Activated CD8-positive, alpha-beta memory T cell treated with anti-CD3 and anti-CD28 coated beads for 24 hours (primary cell): ENCODE data around the gene IZUMO4.
"Not testable (repeated sequence)": the region's sequence is repeated elsewhere in the genome, so short reads cannot be mapped to it uniquely, and the experiment has no call there.

Source experiments
- DNase-seq: peaks from one replicate; pipeline ENCODE4 v3.0.0-alpha.2; 2020

IZUMO4 gene

DNA sequence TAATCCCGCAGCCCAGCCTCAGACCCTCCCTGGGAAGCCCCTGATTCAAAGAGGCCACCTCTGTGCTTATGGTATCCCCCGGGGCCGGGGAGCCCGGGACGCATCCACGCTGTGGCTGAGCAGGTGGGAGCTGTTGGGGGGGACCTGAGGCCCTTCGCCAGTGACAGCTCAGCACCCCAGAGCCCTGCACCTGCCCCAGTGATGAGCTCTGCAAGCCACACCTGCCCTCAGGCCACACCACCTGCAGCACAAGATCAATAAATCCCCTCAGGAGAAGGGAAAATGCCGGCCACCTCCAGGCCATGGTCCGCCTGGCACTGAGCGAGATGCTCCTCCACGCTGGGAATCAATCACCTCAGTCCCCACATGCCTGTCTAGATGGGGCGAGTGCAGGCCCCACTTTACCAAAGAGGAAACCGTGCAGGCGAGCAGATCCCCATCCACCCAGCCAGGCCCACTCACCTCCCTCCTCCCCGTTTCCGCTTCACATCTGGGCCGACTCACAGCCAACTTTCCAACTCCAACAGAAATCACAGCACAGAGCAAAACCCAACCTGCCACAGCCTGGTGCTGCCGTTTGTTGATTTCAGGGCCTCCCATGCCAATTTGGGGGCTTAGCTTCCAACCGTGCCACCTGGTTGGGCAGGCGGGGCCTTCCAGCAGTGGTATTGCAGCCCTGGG lies 13.4 kb upstream of the IZUMO4 start:
- peak; percentile 84 for DNase-seq

DNA sequence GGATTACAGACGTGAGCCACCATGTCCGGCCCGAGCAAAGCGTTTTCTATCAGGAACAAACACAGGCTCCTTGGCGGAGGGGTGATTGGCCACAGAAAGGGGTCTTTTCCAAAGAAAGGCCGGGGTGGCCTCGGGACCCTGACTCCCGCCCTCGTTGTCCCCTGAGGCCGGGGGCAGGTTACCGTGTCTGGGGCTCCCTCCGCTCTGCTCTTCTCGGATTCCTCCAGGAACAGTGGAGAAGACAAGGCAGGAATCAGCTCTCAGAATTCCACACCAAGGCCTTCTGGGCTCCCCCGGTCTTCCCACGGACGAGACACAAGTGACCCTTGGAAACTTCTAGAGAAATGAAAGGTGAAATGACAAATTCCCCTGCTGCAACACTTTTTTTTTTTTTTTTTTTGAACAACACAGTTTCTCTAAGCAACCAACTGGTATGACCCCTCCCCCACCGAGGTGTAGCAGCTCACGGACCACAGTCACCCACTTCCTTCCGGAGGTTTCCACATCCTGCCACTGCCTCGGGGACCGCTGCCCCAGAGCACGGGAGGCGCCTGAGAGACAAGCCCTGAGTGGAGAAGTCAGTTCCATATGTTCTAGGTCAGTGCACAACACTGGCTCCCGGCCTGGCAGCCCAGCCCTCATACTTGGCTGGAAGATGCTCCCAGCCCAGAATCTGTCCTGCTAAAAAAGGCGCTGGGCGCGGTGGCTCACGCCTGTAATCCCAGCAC lies 11.6 kb upstream of the IZUMO4 start:
- DNase-seq: peak; percentile 92

DNA sequence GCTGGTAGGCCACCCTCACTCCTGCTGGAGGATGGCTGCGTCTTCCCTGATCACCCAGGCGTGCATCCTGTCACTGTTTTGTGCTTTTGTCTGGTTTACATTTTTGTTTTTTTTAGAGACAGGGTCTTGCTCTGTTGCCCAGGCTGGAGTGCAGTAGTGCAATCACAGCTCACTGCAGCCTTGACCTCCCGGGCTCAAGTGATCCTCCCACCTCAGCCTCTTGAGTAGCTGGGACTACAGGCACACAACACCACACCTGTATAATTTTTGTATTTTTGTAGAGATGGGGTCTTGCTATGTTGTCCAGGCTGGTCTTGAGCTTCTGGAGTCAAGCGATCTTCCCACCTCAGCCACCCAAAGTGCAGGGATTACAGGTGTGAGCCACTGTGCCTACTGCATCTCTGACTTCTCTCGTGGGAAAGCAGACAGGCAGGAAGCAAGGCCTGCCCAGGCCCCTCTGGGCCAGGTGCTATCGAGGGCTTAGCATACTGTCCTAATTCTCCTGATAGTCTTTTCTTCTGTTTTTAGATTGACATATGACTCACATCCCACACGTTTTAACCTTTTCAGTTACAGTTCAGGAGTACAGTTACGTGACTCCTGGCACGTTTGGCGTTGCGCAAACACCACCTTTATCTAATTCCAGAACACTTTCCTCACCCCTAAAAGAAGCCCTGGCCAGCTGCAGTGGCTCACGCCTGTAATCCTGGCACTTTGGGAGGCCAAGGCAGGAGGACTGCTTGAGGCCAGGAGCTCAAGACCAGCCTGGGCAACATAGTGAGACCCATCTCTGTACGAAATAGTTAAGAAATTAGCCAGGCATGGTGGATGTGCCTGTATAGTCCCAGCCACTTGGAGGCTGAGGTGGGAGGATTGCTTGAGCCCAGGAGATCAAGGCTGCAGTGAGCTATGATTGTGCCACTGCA lies 9.8 kb upstream of the IZUMO4 start:
- peak; percentile 71 for DNase-seq

DNA sequence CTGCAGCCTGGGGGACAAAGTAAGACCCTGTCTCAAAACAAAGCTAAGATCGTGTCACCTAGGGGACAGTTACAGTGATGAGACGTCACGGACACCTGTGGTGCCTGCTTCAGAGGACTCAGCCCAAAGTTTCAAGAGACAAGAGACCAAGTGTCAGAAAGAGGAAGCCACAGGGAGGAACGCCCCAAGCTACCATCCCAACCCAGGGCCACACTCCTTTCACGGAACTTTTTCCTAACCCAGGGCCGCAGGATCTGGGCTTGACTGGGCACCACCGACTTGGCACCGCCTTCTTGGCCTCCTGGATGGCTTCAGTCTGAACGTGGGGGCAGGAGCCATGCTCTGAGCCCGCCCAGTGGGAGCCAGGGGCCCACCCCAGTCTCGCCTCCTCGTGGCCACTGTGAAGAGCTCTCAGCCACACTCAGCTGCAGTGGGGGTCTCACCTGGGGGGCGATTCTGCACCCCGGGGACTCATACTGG lies 9.1 kb upstream of the IZUMO4 start:
- peak; percentile 67 for DNase-seq

DNA sequence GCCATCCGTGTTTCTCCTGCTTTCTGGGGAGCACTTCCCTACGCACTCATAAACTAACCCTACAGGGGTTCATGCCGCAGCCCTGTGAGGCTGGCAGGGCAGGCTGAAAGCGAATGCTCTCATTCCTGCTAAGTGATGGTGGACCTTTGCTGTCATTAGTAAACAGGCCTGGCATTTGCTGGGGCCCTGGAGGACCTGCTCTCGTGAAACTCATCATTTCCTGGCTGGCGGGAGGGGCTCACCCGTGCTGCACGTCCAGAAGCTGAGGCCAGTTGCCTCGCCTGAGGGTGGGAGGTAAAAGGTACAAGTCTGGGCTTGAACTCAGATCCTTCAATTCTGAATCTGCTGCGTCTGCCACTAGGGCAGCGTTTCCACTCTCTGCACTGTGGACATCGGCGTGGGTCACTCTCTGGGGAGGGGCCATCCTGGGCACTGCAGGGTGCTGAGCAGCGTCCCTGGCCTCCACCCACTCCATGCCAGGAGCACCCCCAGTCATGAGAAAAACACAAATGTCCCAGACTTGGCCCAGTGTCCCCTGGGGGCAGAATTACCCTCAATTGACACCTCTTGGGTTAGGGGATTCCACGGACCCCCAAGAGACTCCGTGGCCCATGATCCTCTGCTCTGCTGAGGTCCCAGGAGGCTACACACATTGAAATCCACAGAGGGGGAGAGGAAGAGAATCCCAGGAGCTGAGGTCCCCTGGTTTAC lies 7.6 kb upstream of the IZUMO4 start:
- no peak for DNase-seq

GRCh38 chr19:2089727-2090053 lies 7.0 kb upstream of the IZUMO4 start:
- no peak for DNase-seq

- DNase-seq: not testable (repeated sequence)
Measured at GRCh38 chr19:2091926-2092525, 4.7 kb upstream of the IZUMO4 start.

- DNase-seq: no peak
Measured at GRCh38 chr19:2096034-2096479, 658 bp upstream of the IZUMO4 start, which contains the start of gene MOB3A. Gene MOB3A (minus strand): TSS chr19:2096326. CDS start chr19:2078560, 17,766 bp downstream.

GRCh38 chr19:2097203-2097885 lies 629 bp downstream of the IZUMO4 start:
- DNase-seq: no peak

DNA sequence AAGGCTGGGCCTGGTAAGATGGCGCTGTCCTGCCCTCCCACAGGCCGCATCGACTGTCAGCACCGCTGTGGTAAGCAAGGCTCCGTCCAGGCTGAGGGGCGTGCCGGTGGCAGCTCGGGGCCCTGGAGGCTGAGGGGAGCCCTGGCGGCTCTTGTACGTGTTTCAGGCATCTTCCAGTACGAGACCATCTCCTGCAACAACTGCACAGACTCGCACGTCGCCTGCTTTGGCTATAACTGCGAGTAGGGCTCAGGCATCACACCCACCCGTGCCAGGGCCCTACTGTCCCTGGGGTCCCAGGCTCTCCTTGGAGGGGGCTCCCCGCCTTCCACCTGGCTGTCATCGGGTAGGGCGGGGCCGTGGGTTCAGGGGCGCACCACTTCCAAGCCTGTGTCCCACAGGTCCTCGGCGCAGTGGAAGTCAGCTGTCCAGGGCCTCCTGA lies 1.2 kb downstream of the IZUMO4 start:
- DNase-seq: no peak

DNA sequence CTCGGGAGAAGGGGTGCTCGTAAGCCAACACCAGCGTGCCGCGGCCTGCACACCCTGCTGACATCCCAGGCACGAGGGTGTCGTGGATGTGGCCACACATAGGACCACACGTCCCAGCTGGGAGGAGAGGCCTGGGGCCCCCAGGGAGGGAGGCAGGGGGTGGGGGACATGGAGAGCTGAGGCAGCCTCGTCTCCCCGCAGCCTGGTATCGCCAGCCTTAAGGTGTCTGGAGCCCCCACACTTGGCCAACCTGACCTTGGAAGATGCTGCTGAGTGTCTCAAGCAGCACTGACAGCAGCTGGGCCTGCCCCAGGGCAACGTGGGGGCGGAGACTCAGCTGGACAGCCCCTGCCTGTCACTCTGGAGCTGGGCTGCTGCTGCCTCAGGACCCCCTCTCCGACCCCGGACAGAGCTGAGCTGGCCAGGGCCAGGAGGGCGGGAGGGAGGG lies 2.4 kb downstream of the IZUMO4 start:
- no peak for DNase-seq

- no peak for DNase-seq
Measured at GRCh38 chr19:2099937-2100718, 3.4 kb downstream of the IZUMO4 start.

GRCh38 chr19:2100719-2101061 lies 4.0 kb downstream of the IZUMO4 start:
- no peak for DNase-seq

- DNase-seq: no peak
Measured at GRCh38 chr19:2101417-2102335, 5.0 kb downstream of the IZUMO4 start.

DNA sequence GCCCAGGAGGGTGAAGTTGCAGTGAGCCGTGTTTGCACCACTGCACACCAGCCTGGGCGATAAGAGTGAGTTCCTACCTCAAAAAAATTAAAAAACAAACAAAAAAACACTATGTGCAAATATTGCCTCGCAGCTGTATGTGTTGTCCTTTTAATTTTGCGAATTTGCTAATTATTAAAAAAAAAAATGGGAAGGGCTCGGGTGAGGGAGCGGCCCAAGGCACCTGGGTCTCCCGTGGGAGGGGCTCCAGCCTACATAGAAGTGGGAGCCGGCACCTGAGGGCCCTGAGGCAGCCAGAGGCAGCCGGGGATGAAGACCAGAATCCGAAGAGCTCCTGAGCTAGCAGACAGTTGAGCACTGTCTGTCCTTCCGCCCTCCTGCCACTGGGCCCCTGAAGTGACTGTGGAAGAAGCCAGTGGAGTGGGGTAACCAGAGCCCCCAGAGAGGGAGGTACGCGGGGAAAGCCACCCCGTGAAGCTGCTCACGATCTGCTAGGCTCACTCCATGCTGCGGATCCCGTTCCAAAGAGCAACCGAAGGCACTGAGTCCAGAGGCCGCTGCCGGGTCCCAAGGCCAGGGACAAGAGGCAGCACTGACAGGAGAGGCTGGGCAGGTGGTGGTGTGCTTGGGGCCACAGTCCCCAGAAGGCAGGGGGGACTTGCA lies 6.5 kb downstream of the IZUMO4 start:
- DNase-seq: no peak

- no peak for DNase-seq
Measured at GRCh38 chr19:2108251-2109016, 11.7 kb downstream of the IZUMO4 start.

GRCh38 chr19:2109046-2109864 lies 12.5 kb downstream of the IZUMO4 start:
- DNase-seq: no peak
